Upper lobe of left lung (tissue), 4 donors: ENCODE results near the gene GASK1A.

ENCODE experiments used
- CTCF ChIP-seq, 6 experiments: fragments of 450-650 bp in 4 of 6; fragments of 200-600 bp in 2 of 6; sonication (generic) in 2 of 6; IDR thresholded peaks; one replicate each; pipeline ENCODE4 v1.5.1; 2016 to 2019; ENCODE audit warnings: antibody characterized with exemption in 6 of 6
- EP300 ChIP-seq, 4 donors: sonication (generic); formaldehyde crosslinking; IDR thresholded peaks; one replicate each; pipeline ENCODE4 v1.5.1; 2017; ENCODE audit warnings: antibody characterized with exemption in 4 of 4, control low read depth in 2 of 4
- POLR2A ChIP-seq, 4 donors: fragments of 450-650 bp; IDR thresholded peaks; one replicate each; pipeline ENCODE4 v1.5.1; 2016 to 2017; ENCODE audit warnings: antibody characterized with exemption in 4 of 4, mild to moderate bottlenecking in 2 of 4
- POLR2AphosphoS5 ChIP-seq, 2 donors: sonication (generic); formaldehyde crosslinking; IDR thresholded peaks; one replicate each; pipeline ENCODE4 v1.5.1; 2017; ENCODE audit warnings: antibody characterized with exemption in 2 of 2

DNA sequence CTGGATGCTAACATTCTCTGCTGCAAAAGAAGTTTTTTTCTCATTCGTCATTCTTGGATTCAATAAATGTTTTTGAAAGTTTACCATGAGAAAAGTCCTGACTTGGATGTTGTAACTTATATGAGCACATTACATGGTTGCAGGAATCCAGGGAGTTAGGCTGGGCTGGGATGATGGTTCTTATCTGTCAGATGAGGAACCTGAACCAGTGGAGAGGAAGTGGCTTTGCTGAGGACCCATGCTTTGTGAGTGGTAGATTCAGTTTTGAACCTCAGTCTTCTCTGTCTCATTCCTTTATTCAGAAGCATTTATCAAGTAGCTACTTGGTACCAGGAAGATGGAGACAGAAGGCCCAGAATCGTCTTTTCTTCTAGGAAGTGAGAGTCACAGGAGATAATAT is 3.7 kb upstream of the GASK1A start:
- TF ChIP-seq POLR2A (IDR thresholded peaks at IDR 0.05) (no peak), POLR2AphosphoS5 (IDR thresholded peaks at IDR 0.05) (no peak), CTCF (IDR thresholded peaks at IDR 0.05) (no peak), EP300 (IDR thresholded peaks at IDR 0.05) (no peak)
